ENCODE results near the gene GREB1. TPM values are rescaled to one million over a fixed set of nuclear protein-coding genes. Genes with fewer than 3 reads are reported as not detected.

GREB1 gene
- total RNA-seq, 1 experiment from 2014 or later: 6.2 TPM

- DNase-seq (ENCODE audit: low read depth, low spot score): no peak
- no peaks in the 10 kb centered on the region for H3K79me2 ChIP-seq (ENCODE audit: insufficient read depth, low read length)
Observed at GRCh38 chr2:11515490-11515981, 18.3 kb upstream of the GREB1 start.

More at GRCh38 chr2:11515490-11515981, 18.3 kb upstream of the GREB1 start:
- H3K36me3 ChIP-seq (ENCODE audit: control insufficient read depth in 1 of 2, insufficient read depth in 2 of 2, low read length in 2 of 2): no peaks in the 10 kb centered on the region
- H3K4me3 ChIP-seq (replicated peaks in 1 of 2; ENCODE audit: low read depth in 1 of 2, low read length in 2 of 2): no peak overlapping the region
- TF ChIP-seq ELF1 (IDR thresholded peaks at IDR 0.05; ENCODE audit: borderline replicate concordance, low read depth) (no peak), EGR1 (IDR thresholded peaks at IDR 0.05; ENCODE audit: low read depth) (no peak), EZH2phosphoT487 (IDR thresholded peaks at IDR 0.05; ENCODE audit: borderline replicate concordance) (no peak), FOSL1 (IDR thresholded peaks at IDR 0.05; ENCODE audit: low read depth) (no peak), EZH2 (IDR thresholded peaks at IDR 0.05) (no peak), SP1 (IDR thresholded peaks at IDR 0.05; ENCODE audit: low read depth) (no peak), YY1 (IDR thresholded peaks at IDR 0.05; ENCODE audit: extremely low read depth, insufficient replicate concordance, low read depth, low read length) (no peak), CBX3 (IDR thresholded peaks at IDR 0.05; ENCODE audit: low read depth) (no peak), SIN3A (IDR thresholded peaks at IDR 0.05; ENCODE audit: low read depth) (no peak), SRF (IDR thresholded peaks at IDR 0.05; ENCODE audit: low read depth) (no peak), POLR2A (IDR thresholded peaks at IDR 0.05; ENCODE audit: borderline replicate concordance, extremely low read depth, insufficient read depth, insufficient read length) (no peak), ZBTB33 (IDR thresholded peaks at IDR 0.05; ENCODE audit: extremely low read depth, insufficient replicate concordance, low read length) (no peak), ZNF274 (IDR thresholded peaks at IDR 0.05; ENCODE audit: low read depth, low read length) (no peak), CTCF (IDR thresholded peaks at IDR 0.05 in 2 of 3, conservative IDR thresholded peaks at IDR 0.05 in 1 of 3; ENCODE audit: borderline replicate concordance in 1 of 3, insufficient read depth in 1 of 3, low read depth in 2 of 3, low read length in 2 of 3) (no peak)
- no peak overlapping the region for H3K4me2 ChIP-seq (ENCODE audit: low read length)
- no peak overlapping the region for H3K9ac ChIP-seq (ENCODE audit: low read length)
- H2AFZ ChIP-seq (ENCODE audit: low read depth, low read length, poor library complexity, severe bottlenecking): no peak overlapping the region
- intact Hi-C loops (cut with micrococcal nuclease): no loop called here
- BruUV-seq (replicated peaks): no TSS peak
- H3K9me2 ChIP-seq (ENCODE audit: insufficient read depth): no peaks in the 10 kb centered on the region
- CTCF ChIA-PET: no interaction called here
- no peaks in the 10 kb centered on the region for H3K27me3 ChIP-seq (ENCODE audit: insufficient read depth, low read length)
- H3K27ac ChIP-seq (ENCODE audit: low read depth, low read length): no peak overlapping the region
- RAD21 ChIA-PET (ENCODE audit: low non-redundant PET in 1 of 2, low total read pairs in 2 of 2, uncharacterized antibody in 2 of 2, unreplicated experiment in 2 of 2): no interaction called here
- no peaks in the 10 kb centered on the region for H3K9me3 ChIP-seq (ENCODE audit: control insufficient read depth in 1 of 2, insufficient read depth in 1 of 2, low read depth in 1 of 2, low read length in 2 of 2)
- ATAC-seq: no peak
- POLR2A ChIA-PET: interaction anchor here (0.7 kb wide), 1 partner anchor 9 kb away, joined by 3 read pairs; no protein-coding TSS in a partner anchor
- no peaks in the 10 kb centered on the region for H4K20me1 ChIP-seq (ENCODE audit: insufficient read depth)
- no peaks in the 10 kb centered on the region for H3K4me1 ChIP-seq (ENCODE audit: control insufficient read depth in 1 of 2, insufficient read depth in 2 of 2, low read length in 2 of 2)
